HG03432 (cell line): Measurements from ENCODE around the gene SUMO2.
"Not testable (repeated sequence)": the region's sequence is repeated elsewhere in the genome, so short reads cannot be mapped to it uniquely, and the experiment has no call there.

Source experiments
- ATAC-seq: cut with Tn5 transposase; IDR thresholded peaks from one replicate; pipeline ENCODE4 v1.9.1; 2021; ENCODE audit warnings: mild to moderate bottlenecking, moderate library complexity; ENCODE audit not compliant: unreplicated experiment

Gene SUMO2

DNA sequence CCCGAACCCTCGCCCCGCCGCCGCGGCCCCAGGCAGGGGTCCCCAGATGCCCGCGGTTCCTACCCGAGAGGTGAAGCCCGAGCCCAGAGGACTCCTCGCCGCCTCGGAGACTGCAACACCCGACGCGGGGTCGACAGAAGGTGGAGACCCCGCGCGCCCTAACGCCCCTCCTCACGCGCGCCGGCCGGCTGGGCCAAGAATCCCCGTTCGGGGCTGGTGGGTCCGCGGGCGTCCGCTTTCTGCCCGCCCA, 515 bp downstream of the SUMO2 start:
- peak; percentile 27 for ATAC-seq

- ATAC-seq = peak; percentile 11
Measured at GRCh38 chr17:75181608-75182318, 996 bp downstream of the SUMO2 start.

- ATAC-seq = no peak
Measured at GRCh38 chr17:75181110-75181509, 1.6 kb downstream of the SUMO2 start.

- no peak for ATAC-seq
Measured at GRCh38 chr17:75178453-75178852, 4.3 kb downstream of the SUMO2 start.

- no peak for ATAC-seq
Measured at GRCh38 chr17:75176625-75177024, 6.1 kb downstream of the SUMO2 start.

- no peak for ATAC-seq
Measured at GRCh38 chr17:75174996-75175395, 7.8 kb downstream of the SUMO2 start.

- no peak for ATAC-seq
Measured at GRCh38 chr17:75173526-75173925, 9.2 kb downstream of the SUMO2 start.

DNA sequence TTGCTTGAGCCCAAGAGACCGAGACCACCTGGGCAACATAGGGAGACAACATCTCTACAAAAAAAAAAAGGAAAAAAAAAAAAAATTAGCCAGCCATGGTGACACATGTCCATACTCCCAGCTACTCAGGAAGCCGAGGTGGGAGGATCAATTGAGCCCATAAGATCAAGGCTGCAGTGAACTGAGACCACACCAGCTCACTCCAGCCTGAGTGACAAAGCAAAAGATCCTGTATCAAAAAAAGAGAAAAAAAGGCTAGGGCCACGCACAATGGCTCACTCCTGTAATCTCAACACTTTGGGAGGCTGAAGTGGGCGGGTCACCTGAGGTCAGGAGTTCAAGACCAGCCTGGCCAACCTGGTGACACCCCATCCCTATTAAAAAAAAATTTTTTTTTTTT, 13.8 kb downstream of the SUMO2 start:
- ATAC-seq = no peak

- ATAC-seq = not testable (repeated sequence)
Measured at GRCh38 chr17:75164606-75165005, 18.2 kb downstream of the SUMO2 start.

DNA sequence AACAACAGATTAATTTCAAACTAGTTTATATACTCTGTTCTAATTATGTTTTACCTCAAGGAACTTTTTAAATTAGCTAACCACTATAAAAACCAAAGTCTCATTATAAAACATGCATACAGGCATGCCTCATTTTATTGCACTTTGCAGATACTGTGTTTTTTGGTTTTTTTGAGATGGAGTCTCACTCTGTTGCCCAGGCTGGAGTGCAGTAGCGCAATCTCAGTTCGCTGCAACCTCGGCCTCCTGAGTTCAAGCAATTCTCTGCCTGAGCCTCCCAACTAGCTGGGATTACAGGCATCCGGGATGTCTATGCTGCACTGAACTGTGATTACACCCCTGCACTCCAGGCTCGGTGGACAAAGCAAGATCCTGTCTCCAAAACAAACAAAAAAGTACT, 19.7 kb downstream of the SUMO2 start:
- ATAC-seq = no peak

- no peak for ATAC-seq
Measured at GRCh38 chr17:75160211-75160610, 22.5 kb downstream of the SUMO2 start.

GRCh38 chr17:75159196-75160031, 23.3 kb downstream of the SUMO2 start:
- ATAC-seq = no peak

GRCh38 chr17:75158480-75158879, 24.3 kb downstream of the SUMO2 start:
- ATAC-seq = not testable (repeated sequence)

GRCh38 chr17:75155191-75155601, 27.6 kb downstream of the SUMO2 start:
- ATAC-seq = no peak

DNA sequence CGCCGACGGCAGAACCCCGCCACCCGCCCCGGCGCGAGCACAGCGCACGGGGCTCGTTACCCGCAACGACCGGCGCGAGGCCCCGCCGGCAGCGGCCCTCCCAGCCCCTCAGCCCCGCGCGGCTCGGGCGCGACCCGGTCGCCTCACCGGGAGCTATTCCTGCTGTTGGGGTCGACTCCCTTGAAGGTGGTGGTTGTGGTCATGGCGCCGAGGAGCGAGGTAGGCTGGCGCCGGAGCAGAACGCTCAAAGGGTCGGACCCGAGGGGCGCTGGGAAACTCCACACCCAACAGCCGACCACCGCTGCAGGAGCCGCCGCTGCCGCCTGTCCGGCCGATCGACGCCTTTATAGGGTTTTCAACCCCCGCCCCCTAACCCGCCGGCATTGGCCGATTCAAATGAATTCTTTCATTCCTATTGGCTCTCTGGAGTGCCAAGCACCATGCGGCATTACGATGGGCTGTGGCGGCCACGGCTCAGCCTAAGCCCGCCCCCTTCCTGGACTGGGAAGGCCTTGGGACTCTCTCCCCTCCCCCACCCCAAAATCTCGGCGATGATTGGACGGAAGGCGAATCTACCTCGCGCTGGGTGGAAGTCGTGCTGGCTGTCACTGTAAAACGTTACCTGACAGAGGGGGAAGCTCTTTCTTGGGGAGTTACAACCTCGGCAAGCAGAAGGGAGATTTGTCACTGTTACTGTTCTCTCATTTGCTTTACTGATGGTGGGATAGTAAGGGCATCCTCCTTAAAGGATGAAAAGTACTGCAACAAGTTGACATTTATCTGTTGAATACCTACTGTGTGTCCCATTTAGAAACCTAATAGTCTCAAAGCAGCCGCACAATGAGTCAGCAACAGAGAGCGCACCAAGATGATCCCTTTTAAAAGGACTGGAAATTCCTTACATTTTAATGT, 28.3 kb downstream of the SUMO2 start, which contains the start of gene JPT1:
TSS of gene JPT1 (minus strand) at position 318 of the 912 bp plus-strand sequence. CDS start at position 203, 115 bp downstream.
- ATAC-seq = peak; percentile 90

DNA sequence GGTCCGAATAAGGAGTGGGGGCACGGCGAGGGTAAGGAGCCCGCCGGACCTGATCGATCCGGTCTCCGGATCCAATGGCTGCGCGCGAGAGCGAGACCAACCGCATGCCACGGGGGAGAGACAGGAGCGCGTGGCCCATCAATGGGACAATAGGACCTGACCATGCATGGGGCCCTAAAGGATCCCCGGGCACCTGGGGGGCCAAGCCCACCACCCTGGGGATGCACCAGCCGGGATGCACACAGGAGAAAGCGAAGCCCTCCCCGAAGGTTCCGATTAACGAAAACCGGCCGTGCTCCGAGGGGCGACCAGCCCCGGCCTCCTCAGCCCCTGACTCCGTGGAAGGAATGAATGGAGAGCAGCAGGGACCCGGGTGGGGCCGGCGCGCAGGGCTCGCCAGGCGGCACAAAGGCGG, 29.0 kb downstream of the SUMO2 start:
- ATAC-seq = peak; percentile 33

- ATAC-seq = no peak
Measured at GRCh38 chr17:75152922-75153779, 29.6 kb downstream of the SUMO2 start.

- no peak for ATAC-seq
Measured at GRCh38 chr17:75152523-75152921, 30.2 kb downstream of the SUMO2 start.

DNA sequence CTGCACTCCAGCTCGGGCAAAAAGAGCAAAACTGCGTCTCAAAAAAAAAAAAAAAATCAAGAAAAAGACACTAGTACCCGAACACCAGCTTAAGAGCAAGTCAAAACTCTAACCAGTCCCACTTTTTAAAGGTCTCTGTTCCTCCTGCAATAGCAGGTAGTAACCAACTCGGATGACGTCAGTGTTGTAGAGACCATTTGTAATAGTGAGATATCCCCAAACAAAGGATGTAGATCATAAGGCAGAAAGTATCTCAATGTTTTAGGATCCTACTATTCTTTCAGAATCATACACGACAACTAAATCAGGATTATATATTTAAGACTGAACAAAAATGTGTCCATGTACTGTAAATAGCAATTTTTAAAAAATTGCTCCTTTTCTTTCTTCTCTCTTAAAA, 30.8 kb downstream of the SUMO2 start:
- no peak for ATAC-seq

DNA sequence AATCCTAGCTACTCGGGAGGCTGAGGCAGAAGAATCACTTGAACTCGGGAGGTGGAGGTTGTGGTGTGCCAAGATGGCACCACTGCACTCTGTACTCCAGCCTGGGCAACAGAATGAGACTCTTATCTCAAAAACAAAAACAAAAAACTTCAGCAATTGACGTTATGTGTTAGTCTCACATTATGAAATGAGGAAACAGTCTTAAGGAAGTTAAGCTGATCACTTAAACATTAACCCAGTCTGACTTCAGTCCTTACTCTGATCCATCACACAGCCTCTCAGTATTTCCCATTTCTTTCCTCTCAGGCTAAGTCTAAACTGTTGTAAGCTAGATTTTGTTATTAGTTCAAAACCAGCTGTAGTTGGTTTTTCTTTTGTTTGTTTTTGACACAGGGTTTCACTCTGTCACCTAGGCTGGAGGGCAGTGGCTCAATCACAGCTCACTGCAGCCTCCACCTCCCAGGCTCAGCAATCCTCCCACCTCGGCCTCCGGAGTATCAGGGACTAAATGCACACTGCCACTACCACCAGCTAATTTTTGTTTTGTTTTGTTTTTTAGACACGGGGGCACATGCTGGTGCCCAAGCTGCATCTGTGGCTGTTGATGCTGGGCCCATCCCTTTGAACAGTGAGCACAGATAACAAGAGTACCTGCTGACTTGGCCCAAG, 34.7 kb downstream of the SUMO2 start:
- ATAC-seq = no peak
